Loucy (cell line): ENCODE results near the gene MEF2B.

Source experiments
- H2AFZ ChIP-seq: fragments of 200-600 bp; sonication (generic); 2 replicates; pipeline ENCODE4 v1.6.0; 2016; ENCODE audit warnings: antibody characterized with exemption, mild to moderate bottlenecking, low read length, moderate library complexity
- H3F3A ChIP-seq: fragments of 200-600 bp; 2 replicates; pipeline ENCODE4 v1.6.0; 2016; ENCODE audit warnings: antibody characterized with exemption, low read depth, mild to moderate bottlenecking
- H3K27me3 ChIP-seq: fragments of 200-600 bp; sonication (generic); 2 replicates; pipeline ENCODE4 v1.6.1; 2014; ENCODE audit warnings: low read length, mild to moderate bottlenecking; ENCODE audit not compliant: insufficient read depth, poor library complexity, severe bottlenecking
- H3K36me3 ChIP-seq: fragments of 200-600 bp; sonication (generic); 2 replicates; pipeline ENCODE4 v1.6.1; 2016; ENCODE audit warnings: low read length; ENCODE audit not compliant: insufficient read depth
- H3K4me1 ChIP-seq: fragments of 200-600 bp; sonication (generic); 2 replicates; pipeline ENCODE4 v1.5.1; 2014; ENCODE audit warnings: low read length, mild to moderate bottlenecking; ENCODE audit not compliant: insufficient read depth, poor library complexity, severe bottlenecking
- H3K4me2 ChIP-seq: fragments of 200-600 bp; sonication (generic); 2 replicates; pipeline ENCODE4 v1.6.0; 2014; ENCODE audit warnings: antibody characterized with exemption, low read length, low read depth, mild to moderate bottlenecking; ENCODE audit not compliant: poor library complexity, severe bottlenecking
- H3K4me3 ChIP-seq: fragments of 200-600 bp; sonication (generic); 2 replicates; pipeline ENCODE4 v1.5.1; 2014; ENCODE audit warnings: low read length, mild to moderate bottlenecking, mixed read lengths; ENCODE audit not compliant: poor library complexity, severe bottlenecking
- H3K79me2 ChIP-seq: fragments of 200-600 bp; sonication (generic); 2 replicates; pipeline ENCODE4 v1.6.1; 2014; ENCODE audit warnings: low read length; ENCODE audit not compliant: insufficient read depth
- H3K9ac ChIP-seq: fragments of 200-600 bp; sonication (generic); 2 replicates; pipeline ENCODE4 v1.6.0; 2014; ENCODE audit warnings: mild to moderate bottlenecking, low read depth, low read length, moderate library complexity; ENCODE audit not compliant: poor library complexity, severe bottlenecking
- H3K9me2 ChIP-seq: fragments of 200-600 bp; sonication (generic); replicated peaks from 2 replicates; pipeline ENCODE4 v1.6.1; 2016; ENCODE audit warnings: low read depth, low read length, mixed read lengths
- H3K9me3 ChIP-seq: fragments of 200-600 bp; sonication (generic); 2 replicates; pipeline ENCODE4 v1.6.1; 2014; ENCODE audit warnings: mild to moderate bottlenecking, antibody characterized with exemption, low read length, low read depth; ENCODE audit not compliant: insufficient read depth
- H4K20me1 ChIP-seq: fragments of 200-600 bp; sonication (generic); 2 replicates; pipeline ENCODE4 v1.6.0; 2014; ENCODE audit warnings: antibody characterized with exemption, low read length, mild to moderate bottlenecking; ENCODE audit not compliant: insufficient read depth, poor library complexity, severe bottlenecking
- EZH2phosphoT487 ChIP-seq: fragments of 200-600 bp; IDR thresholded peaks from 2 replicates; pipeline ENCODE4 v1.6.1; 2018; ENCODE audit warnings: antibody characterized with exemption, mild to moderate bottlenecking, moderate library complexity, borderline replicate concordance
- TF ChIP-seq, protein P1 (sequence below): fragments of 200-600 bp; sonication (generic); conservative IDR thresholded peaks from 2 replicates; pipeline ENCODE4 v1.5.1; 2014; ENCODE audit warnings: mild to moderate bottlenecking, antibody characterized with exemption, low read length

The MEF2B gene

GRCh38 chr19:19185853-19186740, 16.0 kb upstream of the MEF2B start:
- Histone ChIP-seq H3K9me3 (no peaks in the 10 kb centered on the region), H3K79me2 (peaks cover 21% of the 10 kb centered on the region), H4K20me1 (peaks cover under 1% of the 10 kb centered on the region), H3F3A (no peaks in the 10 kb centered on the region), H3K4me2 (no peak overlapping the region), H3K9ac (no peak overlapping the region), H3K27me3 (no peaks in the 10 kb centered on the region), H3K4me1 (peaks cover 9% of the 10 kb centered on the region), H3K36me3 (peaks cover 8% of the 10 kb centered on the region; the same call in 1 of the 2 replicates), H3K4me3 (no peak overlapping the region), H3K9me2 (no peaks in the 10 kb centered on the region), H2AFZ (no peak overlapping the region)
- TF ChIP-seq, protein P1, sequence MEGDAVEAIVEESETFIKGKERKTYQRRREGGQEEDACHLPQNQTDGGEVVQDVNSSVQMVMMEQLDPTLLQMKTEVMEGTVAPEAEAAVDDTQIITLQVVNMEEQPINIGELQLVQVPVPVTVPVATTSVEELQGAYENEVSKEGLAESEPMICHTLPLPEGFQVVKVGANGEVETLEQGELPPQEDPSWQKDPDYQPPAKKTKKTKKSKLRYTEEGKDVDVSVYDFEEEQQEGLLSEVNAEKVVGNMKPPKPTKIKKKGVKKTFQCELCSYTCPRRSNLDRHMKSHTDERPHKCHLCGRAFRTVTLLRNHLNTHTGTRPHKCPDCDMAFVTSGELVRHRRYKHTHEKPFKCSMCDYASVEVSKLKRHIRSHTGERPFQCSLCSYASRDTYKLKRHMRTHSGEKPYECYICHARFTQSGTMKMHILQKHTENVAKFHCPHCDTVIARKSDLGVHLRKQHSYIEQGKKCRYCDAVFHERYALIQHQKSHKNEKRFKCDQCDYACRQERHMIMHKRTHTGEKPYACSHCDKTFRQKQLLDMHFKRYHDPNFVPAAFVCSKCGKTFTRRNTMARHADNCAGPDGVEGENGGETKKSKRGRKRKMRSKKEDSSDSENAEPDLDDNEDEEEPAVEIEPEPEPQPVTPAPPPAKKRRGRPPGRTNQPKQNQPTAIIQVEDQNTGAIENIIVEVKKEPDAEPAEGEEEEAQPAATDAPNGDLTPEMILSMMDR: peak; percentile 87
- TF ChIP-seq EZH2phosphoT487: no peak

- TF ChIP-seq, protein P1: no peak
- TF ChIP-seq EZH2phosphoT487: no peak
- Histone ChIP-seq H3K36me3 (peaks cover 8% of the 10 kb centered on the region; the same call in 1 of the 2 replicates), H2AFZ (no peak overlapping the region), H3K9ac (no peak overlapping the region), H3K9me3 (no peaks in the 10 kb centered on the region), H3K9me2 (no peaks in the 10 kb centered on the region), H3K4me2 (no peak overlapping the region), H3K4me1 (no peaks in the 10 kb centered on the region), H3K4me3 (no peak overlapping the region), H3K79me2 (no peaks in the 10 kb centered on the region), H3K27me3 (no peaks in the 10 kb centered on the region), H4K20me1 (no peaks in the 10 kb centered on the region), H3F3A (no peaks in the 10 kb centered on the region)
These were observed 11.5 kb upstream of the MEF2B start for GRCh38 chr19:19181488-19181998.

GRCh38 chr19:19179548-19180441, 9.7 kb upstream of the MEF2B start:
- no peak for TF ChIP-seq EZH2phosphoT487
- TF ChIP-seq, protein P1: no peak
- Histone ChIP-seq H3F3A (no peaks in the 10 kb centered on the region), H3K4me3 (no peak overlapping the region), H3K9me3 (no peaks in the 10 kb centered on the region), H4K20me1 (no peaks in the 10 kb centered on the region), H3K9ac (no peak overlapping the region), H3K9me2 (no peaks in the 10 kb centered on the region), H3K4me1 (no peaks in the 10 kb centered on the region), H3K79me2 (no peaks in the 10 kb centered on the region), H3K4me2 (no peak overlapping the region), H3K27me3 (no peaks in the 10 kb centered on the region), H2AFZ (no peak overlapping the region), H3K36me3 (peaks cover 8% of the 10 kb centered on the region; the same call in 1 of the 2 replicates)
